Endometrium (tissue), 2 donors: ENCODE measurements around the gene ABHD17C.

Experiments
- FAIRE-seq: peaks from 2 replicates; lab custom pipeline; 2012; peaks lifted over from hg19 to GRCh38; lab: Jason Lieb, UNC
- donor health status: control.
- donor health status: control.

The ABHD17C gene

DNA sequence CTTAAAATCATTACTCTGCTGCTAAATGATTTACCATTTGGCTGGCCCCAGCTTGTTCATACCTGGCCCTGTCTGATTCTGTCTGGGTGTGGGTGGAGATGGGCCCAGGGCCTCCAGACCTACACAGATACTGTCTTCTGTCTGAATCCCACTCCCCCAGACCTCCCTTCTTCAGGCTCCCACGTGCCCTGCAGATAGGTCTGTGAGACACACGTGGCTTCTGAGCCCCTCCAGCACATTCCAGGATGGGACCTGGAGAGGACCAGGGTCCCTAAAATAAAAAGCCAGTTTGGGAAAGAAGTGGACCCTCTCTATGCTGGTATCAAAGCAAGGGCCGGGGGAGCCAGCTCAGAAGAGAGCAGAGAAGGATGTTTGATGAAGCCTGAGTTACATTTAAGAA is 69.4 kb downstream of the ABHD17C start:
- no peak for FAIRE-seq

- no peak for FAIRE-seq
Observed at GRCh38 chr15:80766275-80766674, 71.2 kb downstream of the ABHD17C start.

GRCh38 chr15:80768158-80768557 is 73.0 kb downstream of the ABHD17C start:
- FAIRE-seq, result no peak

DNA sequence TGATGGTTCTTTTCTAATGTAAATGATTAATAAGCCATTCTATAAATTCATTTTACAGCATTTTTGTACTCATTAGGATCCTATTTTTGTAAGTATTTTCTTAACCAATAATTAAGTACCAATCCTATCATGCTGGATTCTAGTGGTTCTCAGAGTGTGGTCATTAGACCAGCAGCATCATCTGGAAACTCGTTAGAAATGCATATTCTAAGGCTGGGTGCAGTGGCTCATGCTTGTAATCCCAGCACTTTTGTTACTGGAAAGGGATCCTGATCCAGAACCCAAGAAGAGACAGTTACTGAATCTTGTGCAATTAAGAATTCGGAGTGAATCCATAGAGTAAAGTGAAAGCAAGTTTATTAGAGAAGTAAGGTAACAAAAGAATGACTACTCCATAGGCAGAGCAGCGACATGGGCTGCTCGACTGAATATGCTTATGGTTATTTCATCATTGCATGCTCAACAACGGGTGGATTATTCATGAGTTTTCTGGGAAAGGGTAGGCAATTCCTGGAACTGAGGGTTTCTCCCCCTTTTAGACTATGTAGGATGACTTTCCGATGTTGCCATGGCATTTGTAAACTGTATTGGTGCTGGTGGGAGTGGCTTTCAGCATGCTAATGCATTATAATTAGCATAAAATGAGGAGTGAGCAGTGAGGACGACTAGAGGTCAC is 74.2 kb downstream of the ABHD17C start:
- FAIRE-seq, result no peak

GRCh38 chr15:80769829-80770705 is 75.0 kb downstream of the ABHD17C start:
- FAIRE-seq, result no peak

DNA sequence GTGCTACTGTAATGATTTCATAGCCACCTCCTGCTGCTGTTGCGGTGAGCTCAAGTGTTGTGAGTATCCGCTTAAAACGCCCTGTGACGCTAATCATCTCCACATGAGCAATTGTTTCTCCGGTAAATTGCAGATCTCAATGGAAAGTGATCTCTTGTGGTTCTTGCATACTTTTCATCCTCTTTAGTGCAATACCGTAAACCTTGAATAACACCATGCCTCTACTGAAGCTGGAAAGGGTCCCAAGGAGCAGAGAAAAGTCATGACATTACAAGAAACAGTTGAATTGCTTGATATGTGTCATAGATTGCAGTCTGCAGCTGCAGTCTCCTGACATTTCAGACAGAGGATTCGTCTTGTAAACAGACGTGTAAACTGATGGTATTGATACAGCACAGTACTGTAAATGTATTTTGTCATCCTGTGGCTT is 78.0 kb downstream of the ABHD17C start:
- no peak for FAIRE-seq

- FAIRE-seq, result no peak
Observed at GRCh38 chr15:80773792-80774352, 78.8 kb downstream of the ABHD17C start.

- no peak for FAIRE-seq
Observed at GRCh38 chr15:80774486-80774885, 79.4 kb downstream of the ABHD17C start.

DNA sequence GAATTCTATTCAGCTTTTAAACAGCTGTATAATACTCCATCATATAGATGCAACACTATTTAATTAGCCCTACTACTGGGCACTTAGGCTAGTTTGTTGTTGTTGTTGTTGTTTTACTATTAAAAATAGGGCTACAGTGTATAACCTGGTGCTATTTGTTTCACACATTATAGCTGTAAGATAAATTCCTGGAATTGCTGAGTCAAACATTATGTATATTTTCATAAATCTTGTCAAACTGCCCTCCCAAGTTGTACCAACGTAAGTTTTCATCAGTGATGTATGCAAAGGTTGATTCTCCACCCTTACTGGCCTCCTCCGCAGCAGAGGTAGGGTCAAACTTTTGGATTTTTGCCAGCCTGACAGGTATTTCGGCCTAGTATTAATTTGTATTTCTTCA is 80.2 kb downstream of the ABHD17C start:
- FAIRE-seq, result no peak

- no peak for FAIRE-seq
Observed at GRCh38 chr15:80776420-80777045, 81.4 kb downstream of the ABHD17C start.

DNA sequence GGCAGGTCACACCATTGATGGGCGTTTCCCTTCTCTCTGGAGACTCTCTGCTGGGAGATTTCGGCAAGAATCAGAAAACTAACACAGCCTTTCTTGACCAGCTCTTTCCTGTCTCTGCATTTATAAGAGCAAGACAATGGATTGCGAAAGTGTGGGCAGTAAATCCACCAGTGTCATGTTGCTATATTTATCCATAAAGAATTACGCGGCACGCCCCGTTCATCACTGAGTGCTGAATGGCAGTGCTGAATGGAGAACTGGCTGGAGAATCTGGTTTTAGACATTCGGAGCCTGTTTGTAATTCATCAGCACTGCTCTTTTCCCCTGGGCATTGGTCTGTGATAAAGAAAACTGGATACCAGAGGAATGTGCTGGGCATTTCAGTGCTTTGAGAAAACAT is 82.0 kb downstream of the ABHD17C start:
- FAIRE-seq, result no peak

DNA sequence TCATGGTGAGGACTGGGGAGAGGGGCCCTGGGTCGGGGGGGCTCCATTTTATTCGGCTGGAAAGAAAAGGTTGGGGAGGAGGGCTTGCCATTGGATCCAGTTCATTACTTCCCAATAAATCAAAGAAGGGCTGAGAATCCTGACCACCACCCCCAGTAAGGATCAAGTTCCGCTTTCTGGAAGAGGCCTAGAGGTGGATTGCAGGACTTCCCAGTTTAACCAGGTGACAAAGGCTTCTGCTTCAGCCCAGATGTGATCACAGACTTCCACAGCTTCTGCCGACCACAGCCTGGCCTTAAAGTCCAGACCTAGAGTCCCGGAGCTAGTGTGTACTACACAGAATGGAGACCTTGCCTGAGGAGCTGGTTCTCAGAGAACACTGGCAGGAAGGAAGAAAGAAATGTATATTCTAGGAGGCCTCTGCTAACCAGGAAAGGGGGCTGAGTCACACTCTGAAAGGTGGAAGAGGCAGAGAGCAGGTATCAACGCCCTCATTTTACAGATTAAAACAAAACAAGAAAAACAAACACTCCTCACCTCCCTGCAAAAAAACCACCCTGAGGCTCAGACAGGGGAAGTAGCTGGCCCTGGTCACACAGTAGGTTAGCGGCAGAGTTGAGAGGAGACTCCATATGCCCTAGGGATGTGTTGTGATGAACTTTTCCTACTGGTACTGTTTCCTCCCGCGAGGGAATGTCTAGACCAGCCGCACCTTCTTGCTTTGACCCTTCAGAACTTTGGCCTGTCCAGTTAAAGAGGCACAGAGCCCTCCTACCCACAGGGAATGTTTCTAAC is 82.9 kb downstream of the ABHD17C start:
- no peak for FAIRE-seq

GRCh38 chr15:80778621-80778963 is 83.5 kb downstream of the ABHD17C start:
- no peak for FAIRE-seq

- no peak for FAIRE-seq
Observed at GRCh38 chr15:80778964-80779657, 84.0 kb downstream of the ABHD17C start, which contains the start of gene CEMIP. CEMIP (plus strand) TSS chr15:80779370; CDS start chr15:80873880, 94,510 bp downstream.

- FAIRE-seq, result no peak
Observed at GRCh38 chr15:80779658-80780415, 84.7 kb downstream of the ABHD17C start.

GRCh38 chr15:80780416-80781221 is 85.5 kb downstream of the ABHD17C start:
- no peak for FAIRE-seq

- FAIRE-seq, result no peak
Observed at GRCh38 chr15:80783260-80783659, 88.2 kb downstream of the ABHD17C start.

- no peak for FAIRE-seq
Observed at GRCh38 chr15:80785335-80785734, 90.2 kb downstream of the ABHD17C start.

GRCh38 chr15:80785811-80786354 is 90.8 kb downstream of the ABHD17C start:
- FAIRE-seq, result no peak
